Jurkat, Clone E6-1 (cell line): ENCODE data around the gene EGLN2.
A peak's percentile ranks its signal among the peaks of the same experiment; 100 is the strongest.
"Not testable (repeated sequence)": the region's sequence is repeated elsewhere in the genome, so short reads cannot be mapped to it uniquely, and the experiment has no call there.

ENCODE experiments used
- DNase-seq: peaks from one replicate; pipeline ENCODE4 v3.0.0-alpha.2; 2011; ENCODE audit warnings: low read depth, low spot score
- H3K4me3 ChIP-seq: 2 replicates; pipeline ENCODE4 v1.5.1; 2011; ENCODE audit warnings: mild to moderate bottlenecking, low read length, control low read depth, moderate library complexity

EGLN2 gene

GRCh38 chr19:40831502-40832430 lies 32.8 kb downstream of the EGLN2 start:
- no peak for DNase-seq

GRCh38 chr19:40832431-40832790 lies 33.4 kb downstream of the EGLN2 start:
- DNase-seq, H3K4me3 ChIP-seq: not testable (repeated sequence)

More at GRCh38 chr19:40831502-40832430, 32.8 kb downstream of the EGLN2 start:
- no peak overlapping the region for H3K4me3 ChIP-seq

GRCh38 chr19:40833728-40834533 lies 34.9 kb downstream of the EGLN2 start:
- H3K4me3 ChIP-seq, DNase-seq: not testable (repeated sequence)

- no peak overlapping the region for H3K4me3 ChIP-seq
- no peak for DNase-seq
Measured at GRCh38 chr19:40836754-40837429, 37.9 kb downstream of the EGLN2 start.

- H3K4me3 ChIP-seq, DNase-seq: not testable (repeated sequence)
Measured at GRCh38 chr19:40838477-40838876, 39.5 kb downstream of the EGLN2 start.

- H3K4me3 ChIP-seq, DNase-seq: not testable (repeated sequence)
Measured at GRCh38 chr19:40842012-40842411, 43.0 kb downstream of the EGLN2 start.

- peak overlapping the region; percentile 3; the same call in 1 of the 2 replicates for H3K4me3 ChIP-seq
- DNase-seq, result not testable (repeated sequence)
Measured at GRCh38 chr19:40842997-40843652, 44.1 kb downstream of the EGLN2 start.

GRCh38 chr19:40843653-40844052 lies 44.7 kb downstream of the EGLN2 start:
- H3K4me3 ChIP-seq, result peak overlapping the region; percentile 3; the same call in 1 of the 2 replicates
- DNase-seq, result peak; percentile 24

- not testable (repeated sequence) for DNase-seq, H3K4me3 ChIP-seq
Measured at GRCh38 chr19:40846722-40847121, 47.7 kb downstream of the EGLN2 start.

GRCh38 chr19:40850277-40850676 lies 51.3 kb downstream of the EGLN2 start, which contains the start of gene CYP2A6:
CYP2A6 (minus strand) TSS chr19:40850447; CDS start chr19:40850426, 21 bp downstream.
- not testable (repeated sequence) for DNase-seq, H3K4me3 ChIP-seq

GRCh38 chr19:40852467-40853152 lies 53.6 kb downstream of the EGLN2 start:
- not testable (repeated sequence) for DNase-seq, H3K4me3 ChIP-seq
